ENCODE data around the gene FEM1B.
A peak's percentile ranks its signal among the peaks of the same experiment; 100 is the strongest.

The FEM1B gene

DNA sequence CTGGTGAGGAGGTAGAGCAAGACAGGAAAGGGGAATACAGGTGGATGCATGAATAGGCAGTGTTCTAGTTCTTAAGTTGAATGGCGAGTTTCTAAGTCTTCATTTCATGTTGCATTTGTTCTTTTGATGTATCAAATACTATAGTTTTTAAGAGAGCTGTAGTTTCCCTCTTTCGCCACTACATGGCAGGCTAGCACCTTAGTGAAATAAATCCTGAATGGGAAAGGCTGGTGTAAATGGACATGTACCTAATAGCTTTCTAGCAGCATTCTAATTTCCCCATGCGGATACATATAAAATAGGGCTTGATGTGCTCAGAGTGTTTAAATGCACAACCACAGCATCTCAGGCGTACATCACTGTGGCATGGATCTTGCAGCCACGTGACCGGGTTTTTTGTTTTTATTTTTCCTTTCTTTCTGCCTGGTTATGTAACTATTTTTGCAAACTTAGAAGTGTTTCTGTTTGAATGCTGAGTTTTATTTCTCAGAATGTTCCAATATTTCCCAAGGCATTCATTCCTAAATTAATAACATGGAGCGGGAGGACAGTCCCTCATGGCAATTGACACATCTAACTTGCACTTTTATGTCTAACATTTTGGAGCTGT is 24.5 kb upstream of the FEM1B start:
- peaks cover 0 to 16% (median 12%) of the 10 kb centered on the region in 4 donors for H3K4me1 ChIP-seq
- no peak overlapping the region for H3K27ac ChIP-seq
- H3K9me3 ChIP-seq = no peaks in the 10 kb centered on the region
- H3K27me3 ChIP-seq = no peaks in the 10 kb centered on the region
- no peaks in the 10 kb centered on the region for H3K36me3 ChIP-seq
- TF ChIP-seq, protein P1, sequence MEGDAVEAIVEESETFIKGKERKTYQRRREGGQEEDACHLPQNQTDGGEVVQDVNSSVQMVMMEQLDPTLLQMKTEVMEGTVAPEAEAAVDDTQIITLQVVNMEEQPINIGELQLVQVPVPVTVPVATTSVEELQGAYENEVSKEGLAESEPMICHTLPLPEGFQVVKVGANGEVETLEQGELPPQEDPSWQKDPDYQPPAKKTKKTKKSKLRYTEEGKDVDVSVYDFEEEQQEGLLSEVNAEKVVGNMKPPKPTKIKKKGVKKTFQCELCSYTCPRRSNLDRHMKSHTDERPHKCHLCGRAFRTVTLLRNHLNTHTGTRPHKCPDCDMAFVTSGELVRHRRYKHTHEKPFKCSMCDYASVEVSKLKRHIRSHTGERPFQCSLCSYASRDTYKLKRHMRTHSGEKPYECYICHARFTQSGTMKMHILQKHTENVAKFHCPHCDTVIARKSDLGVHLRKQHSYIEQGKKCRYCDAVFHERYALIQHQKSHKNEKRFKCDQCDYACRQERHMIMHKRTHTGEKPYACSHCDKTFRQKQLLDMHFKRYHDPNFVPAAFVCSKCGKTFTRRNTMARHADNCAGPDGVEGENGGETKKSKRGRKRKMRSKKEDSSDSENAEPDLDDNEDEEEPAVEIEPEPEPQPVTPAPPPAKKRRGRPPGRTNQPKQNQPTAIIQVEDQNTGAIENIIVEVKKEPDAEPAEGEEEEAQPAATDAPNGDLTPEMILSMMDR (IDR thresholded peaks at IDR 0.05) = peak; percentile 91 to 93
- H3K4me3 ChIP-seq = no peak overlapping the region
- intact Hi-C loops (cut with DNase I; ENCODE audit: low total_unique reads) = loop anchor here (2.0 to 5.0 kb wide), 3 partner anchors 54 to 422 kb away; no protein-coding TSS in a partner anchor
- DNase-seq = peak in 1 of 2 donors; percentile 44

DNA sequence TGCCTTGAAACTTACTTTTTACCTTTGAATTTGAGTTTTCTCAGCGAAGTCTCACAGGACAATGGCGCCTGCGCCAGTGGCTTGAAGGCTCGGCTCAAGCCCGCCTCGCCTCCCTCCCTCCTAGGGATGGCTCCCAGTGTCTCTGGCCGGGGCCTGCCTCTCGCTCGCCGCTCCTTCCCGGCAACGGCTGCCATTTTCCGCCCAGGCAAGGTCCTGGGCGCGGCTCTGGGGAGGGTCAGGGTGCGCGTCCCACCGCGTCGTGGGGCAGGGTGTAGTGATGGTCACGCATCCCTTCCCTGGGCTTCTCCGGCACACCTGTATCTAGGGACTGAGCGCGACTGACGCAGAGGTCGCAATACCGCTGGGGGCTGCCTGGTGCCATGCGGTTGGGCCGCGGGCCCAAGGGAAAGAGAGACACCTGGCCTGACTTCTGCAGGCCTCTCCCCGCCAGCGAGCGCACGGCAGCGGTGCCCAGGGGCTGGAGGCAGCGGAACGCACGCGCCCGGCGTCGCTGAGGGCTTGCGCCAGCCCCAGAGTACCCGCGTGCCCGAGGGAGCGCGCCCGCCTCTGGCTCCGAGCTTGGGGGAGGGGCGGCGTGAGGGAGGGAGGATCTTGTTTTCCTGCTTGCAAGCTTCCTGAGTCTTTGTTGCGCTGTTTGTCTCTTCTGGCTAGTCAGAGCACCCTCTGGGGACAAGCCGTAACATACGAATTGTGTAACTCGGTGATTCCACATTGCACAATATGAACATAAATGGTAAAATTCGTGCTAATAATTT is 20.7 kb upstream of the FEM1B start:
- peak; percentile 94 to 95 for DNase-seq
- peak overlapping the region; percentile 53 to 82 for H3K4me3 ChIP-seq
- no peaks in the 10 kb centered on the region for H3K36me3 ChIP-seq
- TF ChIP-seq, protein P1 (IDR thresholded peaks at IDR 0.05) = no peak
- H3K27me3 ChIP-seq = no peaks in the 10 kb centered on the region
- intact Hi-C loops (cut with DNase I; ENCODE audit: low total_unique reads) = no loop called here
- no peaks in the 10 kb centered on the region for H3K9me3 ChIP-seq
- peaks cover 0 to 16% (median 12%) of the 10 kb centered on the region in 4 donors for H3K4me1 ChIP-seq
- peak overlapping the region; percentile 86 to 93 for H3K27ac ChIP-seq

DNA sequence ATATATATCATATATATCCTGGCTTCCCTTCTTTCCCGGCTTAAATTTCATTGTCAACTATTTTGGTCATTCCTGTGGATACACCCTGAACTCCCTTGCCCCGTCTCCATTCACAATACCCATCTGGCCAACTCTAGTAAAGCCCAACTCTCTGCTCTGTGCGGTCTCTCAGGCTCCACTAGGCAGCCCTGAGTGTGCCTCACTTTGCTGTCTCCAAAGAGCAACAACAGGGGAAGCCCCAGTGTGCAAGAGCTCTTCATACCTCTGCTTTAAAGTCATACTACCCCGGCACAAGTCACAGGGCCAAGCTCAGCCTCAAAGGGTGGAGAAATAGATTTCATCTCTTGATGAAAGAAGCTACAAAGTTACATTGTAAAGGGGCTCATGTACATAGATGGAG is 18.9 kb upstream of the FEM1B start:
- peak overlapping the region; percentile 18 to 35 for H3K27ac ChIP-seq

DNA sequence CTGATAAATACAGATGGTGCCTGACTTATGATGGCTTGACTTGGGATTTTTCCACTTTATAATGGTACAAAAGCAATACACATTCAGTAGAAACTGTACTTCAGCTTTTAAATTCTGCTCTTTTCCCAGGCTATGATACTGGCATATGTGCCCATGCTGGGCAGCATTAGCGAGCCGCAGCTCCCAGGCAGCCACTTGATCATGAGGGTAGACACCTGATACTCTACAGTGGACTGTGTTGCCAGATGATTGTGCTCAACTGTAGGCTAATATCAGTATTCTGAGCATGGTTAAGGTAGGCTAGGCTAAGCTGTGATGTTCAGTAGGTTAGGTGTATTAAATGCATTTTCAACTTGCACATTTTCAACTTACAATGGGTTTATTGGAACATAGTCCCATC is 17.7 kb upstream of the FEM1B start:
- DNase-seq = no peak
- TF ChIP-seq, protein P1 (IDR thresholded peaks at IDR 0.05) = no peak
- H3K4me1 ChIP-seq = peaks cover 0 to 16% (median 10%) of the 10 kb centered on the region in 4 donors
- intact Hi-C loops (cut with DNase I; ENCODE audit: low total_unique reads) = no loop called here
- no peak overlapping the region for H3K4me3 ChIP-seq
- H3K27ac ChIP-seq = no peak overlapping the region
- H3K9me3 ChIP-seq = no peaks in the 10 kb centered on the region
- H3K27me3 ChIP-seq = no peaks in the 10 kb centered on the region
- H3K36me3 ChIP-seq = no peaks in the 10 kb centered on the region

More for the DNA sequence above, 18.9 kb upstream of the FEM1B start:
- H3K4me3 ChIP-seq = no peak overlapping the region
- DNase-seq = peak; percentile 72 to 73
- H3K9me3 ChIP-seq = no peaks in the 10 kb centered on the region
- intact Hi-C loops (cut with DNase I; ENCODE audit: low total_unique reads) = no loop called here
- peaks cover 0 to 16% (median 10%) of the 10 kb centered on the region in 4 donors for H3K4me1 ChIP-seq
- no peaks in the 10 kb centered on the region for H3K27me3 ChIP-seq
- no peaks in the 10 kb centered on the region for H3K36me3 ChIP-seq
- TF ChIP-seq, protein P1 (IDR thresholded peaks at IDR 0.05) = no peak

DNA sequence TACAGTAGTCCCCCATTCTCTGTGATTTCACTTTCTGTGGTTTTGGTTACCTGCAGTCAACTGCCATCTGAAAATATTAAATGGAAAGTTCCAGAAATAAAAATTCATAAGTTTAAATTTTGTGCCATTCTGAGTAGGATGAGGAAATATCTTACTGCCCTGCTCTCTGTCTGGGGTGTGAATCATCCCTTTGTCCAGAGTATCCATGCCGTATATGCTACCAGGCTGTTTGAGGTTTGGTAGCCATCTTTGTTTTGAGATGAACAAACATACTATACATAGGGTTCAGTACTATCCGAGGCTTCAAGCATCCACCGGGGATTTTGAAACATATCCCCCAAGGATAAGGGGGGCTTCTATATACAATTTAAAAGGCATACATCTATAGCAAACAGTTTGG is 16.3 kb upstream of the FEM1B start:
- intact Hi-C loops (cut with DNase I; ENCODE audit: low total_unique reads) = no loop called here
- Histone ChIP-seq H3K9me3 (no peaks in the 10 kb centered on the region), H3K4me1 (peaks cover 0 to 14% (median 9%) of the 10 kb centered on the region in 4 donors), H3K27me3 (no peaks in the 10 kb centered on the region), H3K27ac (no peak overlapping the region), H3K4me3 (no peak overlapping the region), H3K36me3 (no peaks in the 10 kb centered on the region)
- TF ChIP-seq, protein P1 (IDR thresholded peaks at IDR 0.05) = no peak
- DNase-seq = no peak
